GM23338 (cell line): ENCODE data around the gene KIF2A.

Experiments
- CTCF ChIP-seq, 2 experiments: fragments of 200-600 bp in 1 of 2; sonication (generic) in 1 of 2; conservative IDR thresholded peaks; 2 replicates each; pipeline versions ENCODE4 v1.5.1 to v1.6.1; 2016 to 2017; ENCODE audit warnings: antibody characterized with exemption in 2 of 2, low read depth in 2 of 2, mild to moderate bottlenecking in 2 of 2, moderate library complexity in 1 of 2
- EZH2 ChIP-seq: fragments of 200-600 bp; sonication (generic); IDR thresholded peaks from one replicate; pipeline ENCODE4 v1.8.0; 2017; ENCODE audit warnings: antibody characterized with exemption, mild to moderate bottlenecking, low read depth; ENCODE audit not compliant: unreplicated experiment
- POLR2AphosphoS5 ChIP-seq: IDR thresholded peaks from 2 replicates; pipeline ENCODE4 v1.6.1; 2016; ENCODE audit warnings: antibody characterized with exemption, low read depth
- ZNF462 ChIP-seq: fragments of 250-450 bp; sonication (Bioruptor Pico); IDR thresholded peaks from 2 replicates; pipeline ENCODE4 v1.5.0; 2020; ENCODE audit warnings: mild to moderate bottlenecking, moderate library complexity

DNA sequence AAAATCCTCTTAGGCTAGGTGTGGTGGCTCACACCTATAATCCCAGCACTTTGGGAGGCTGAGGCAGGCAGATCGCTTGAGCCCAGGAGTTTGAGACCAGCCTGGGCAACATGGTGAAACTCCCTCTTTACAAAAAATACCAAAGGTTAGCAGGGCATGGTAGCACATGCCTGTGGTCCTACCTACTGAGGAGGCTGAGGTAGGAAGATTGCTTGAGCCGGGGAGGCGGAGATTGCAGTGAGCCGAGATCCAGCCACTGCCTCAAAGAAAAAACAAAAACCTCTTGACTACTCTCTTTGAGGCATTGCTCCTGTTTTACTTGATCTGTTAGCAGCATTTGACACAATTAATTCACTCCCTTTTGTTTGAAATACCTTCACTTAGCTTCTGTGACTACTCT, 20.7 kb downstream of the KIF2A start:
- no peak for TF ChIP-seq CTCF (conservative IDR thresholded peaks at IDR 0.05; ENCODE audit: low read depth in 2 of 2)
- no peak for TF ChIP-seq ZNF462
- TF ChIP-seq POLR2AphosphoS5 = no peak
- TF ChIP-seq EZH2 = no peak
